Stimulated activated memory B cell treated with anti-CD40 and anti-IgM and Interleukin-4, amounts not matched to agents 10 μg/mL and 1 μg/mL and 100 μg/mL, for 72 hours (primary cell): Measurements from ENCODE around the gene TIPIN.
"Not testable (repeated sequence)": the region's sequence is repeated elsewhere in the genome, so short reads cannot be mapped to it uniquely, and the experiment has no call there.

Experiments
- ATAC-seq: fragments of 150-1000 bp; cut with Tn5 transposase; 2 replicates; pipeline ENCODE4 v1.10.0; 2021
- H3K27ac Mint-ChIP-seq: one replicate; pipeline ENCODE4 v1.8.0; 2022; ENCODE audit warnings: mild to moderate bottlenecking, mixed read lengths
- H3K27me3 Mint-ChIP-seq: one replicate; pipeline ENCODE4 v1.8.0; 2022; ENCODE audit warnings: mixed read lengths
- H3K36me3 Mint-ChIP-seq: one replicate; pipeline ENCODE4 v1.8.0; 2022; ENCODE audit warnings: mixed read lengths
- H3K4me1 Mint-ChIP-seq: one replicate; pipeline ENCODE4 v1.8.0; 2022; ENCODE audit warnings: mixed read lengths
- H3K4me3 Mint-ChIP-seq: one replicate; pipeline ENCODE4 v1.8.0; 2022; ENCODE audit warnings: mild to moderate bottlenecking, moderate library complexity, mixed read lengths
- H3K9me3 Mint-ChIP-seq: one replicate; pipeline ENCODE4 v1.8.0; 2022; ENCODE audit warnings: mixed read lengths

Gene TIPIN, protein sequence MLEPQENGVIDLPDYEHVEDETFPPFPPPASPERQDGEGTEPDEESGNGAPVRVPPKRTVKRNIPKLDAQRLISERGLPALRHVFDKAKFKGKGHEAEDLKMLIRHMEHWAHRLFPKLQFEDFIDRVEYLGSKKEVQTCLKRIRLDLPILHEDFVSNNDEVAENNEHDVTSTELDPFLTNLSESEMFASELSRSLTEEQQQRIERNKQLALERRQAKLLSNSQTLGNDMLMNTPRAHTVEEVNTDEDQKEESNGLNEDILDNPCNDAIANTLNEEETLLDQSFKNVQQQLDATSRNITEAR

DNA sequence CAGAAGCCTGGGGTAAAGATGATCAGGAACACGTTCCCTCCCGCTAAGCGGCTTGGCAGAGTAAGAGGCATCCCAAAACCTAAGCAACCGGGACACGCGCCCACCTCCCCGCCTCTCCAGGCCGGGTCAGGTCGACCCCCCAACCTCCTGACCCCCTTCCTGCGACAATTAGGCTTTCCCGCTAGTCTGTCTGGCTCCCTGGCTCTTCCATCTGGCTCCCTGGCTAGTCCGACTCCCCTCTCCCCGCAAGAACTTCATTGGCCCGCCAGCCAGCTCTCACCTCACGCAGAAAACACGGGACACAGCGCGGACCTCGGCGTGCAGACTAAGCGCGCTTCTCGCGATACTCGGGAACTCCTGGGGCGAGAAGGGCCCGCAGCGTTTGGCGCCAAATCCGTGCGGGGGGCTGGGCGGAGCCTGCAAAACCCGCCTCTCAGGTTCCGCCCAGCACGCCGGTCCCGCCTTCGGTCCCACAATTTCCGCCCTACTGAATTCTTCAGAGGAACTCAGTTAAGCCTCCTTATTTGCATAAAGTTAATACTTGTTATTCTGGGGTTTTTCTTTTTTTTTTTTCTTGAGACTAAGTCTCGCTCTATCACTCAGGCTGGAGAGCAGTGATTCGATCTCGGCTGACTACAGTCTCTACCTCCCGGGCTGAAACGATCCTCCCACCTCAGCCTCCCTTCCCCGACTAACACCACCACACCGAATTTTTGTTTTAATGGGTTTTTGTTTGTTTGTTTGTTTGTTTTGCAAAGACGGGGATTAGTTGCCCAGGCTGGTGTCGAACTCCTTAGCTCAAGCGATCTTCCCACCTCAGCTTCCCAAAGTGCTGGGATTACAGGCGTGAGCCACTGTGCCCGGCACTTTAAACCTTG, at the start of gene TIPIN:
Gene TIPIN, minus strand, starts transcription at position 327 of the 878 bp plus-strand sequence. CDS start 3,738 bp downstream, outside the sequence.
- no peaks in the 10 kb centered on the region for H3K27me3 Mint-ChIP-seq
- peak; percentile 98 for ATAC-seq
- H3K4me1 Mint-ChIP-seq: peaks cover 24% of the 10 kb centered on the region
- H3K36me3 Mint-ChIP-seq: peaks cover 11% of the 10 kb centered on the region
- peak within 1 kb of the TSS; percentile 93 for H3K27ac Mint-ChIP-seq
- no peaks in the 10 kb centered on the region for H3K9me3 Mint-ChIP-seq
- H3K4me3 Mint-ChIP-seq: peak within 1 kb of the TSS; percentile 97

DNA sequence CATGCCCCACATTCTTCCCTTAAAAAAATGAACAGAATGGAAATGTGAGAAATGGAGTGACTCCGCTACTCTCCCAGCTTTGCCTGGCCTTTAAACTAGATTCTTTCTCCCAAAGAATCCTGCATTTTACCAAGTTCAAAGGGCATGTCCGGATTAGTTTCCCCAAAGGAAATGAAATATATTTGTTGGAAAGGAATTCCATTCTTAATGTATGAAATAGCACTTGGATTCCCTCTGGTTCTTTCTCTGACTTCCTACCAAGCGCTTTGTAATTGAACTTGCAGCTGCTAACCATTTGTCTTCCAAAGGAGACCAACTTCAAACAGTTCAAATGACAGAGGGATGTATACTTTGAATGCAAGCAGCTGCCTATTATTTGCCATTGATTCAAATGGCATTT, 49.1 kb upstream of the TIPIN start:
- peaks cover 21% of the 10 kb centered on the region for H3K36me3 Mint-ChIP-seq
- no peaks in the 10 kb centered on the region for H3K9me3 Mint-ChIP-seq
- ATAC-seq: no peak
- H3K27ac Mint-ChIP-seq: no peak overlapping the region
- H3K27me3 Mint-ChIP-seq: no peaks in the 10 kb centered on the region
- no peak overlapping the region for H3K4me3 Mint-ChIP-seq
- peaks cover 90% of the 10 kb centered on the region for H3K4me1 Mint-ChIP-seq

DNA sequence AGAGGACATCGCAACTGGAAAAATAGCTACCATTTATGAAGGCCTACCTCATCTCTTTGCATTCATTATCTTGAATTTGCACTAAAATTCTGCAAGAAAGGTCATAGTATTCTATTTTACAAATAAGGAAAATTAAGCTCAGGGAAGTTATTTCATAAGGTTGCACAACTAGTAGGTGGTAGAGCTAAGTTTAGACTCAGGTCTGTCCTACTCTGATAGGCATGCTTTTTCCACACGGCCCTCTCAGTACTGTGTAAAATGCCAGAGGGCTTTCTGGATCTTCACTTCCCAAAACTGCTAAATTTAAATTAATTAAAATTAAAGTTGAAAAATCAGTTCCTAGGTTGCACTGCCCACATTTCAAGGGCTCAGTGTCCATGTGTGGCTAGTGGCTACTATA, 48.5 kb upstream of the TIPIN start:
- no peak for ATAC-seq
- H3K27ac Mint-ChIP-seq: no peak overlapping the region
- no peaks in the 10 kb centered on the region for H3K27me3 Mint-ChIP-seq
- H3K36me3 Mint-ChIP-seq: peaks cover 23% of the 10 kb centered on the region
- H3K4me3 Mint-ChIP-seq: peak overlapping the region; percentile 69
- peaks cover 90% of the 10 kb centered on the region for H3K4me1 Mint-ChIP-seq
- no peaks in the 10 kb centered on the region for H3K9me3 Mint-ChIP-seq

DNA sequence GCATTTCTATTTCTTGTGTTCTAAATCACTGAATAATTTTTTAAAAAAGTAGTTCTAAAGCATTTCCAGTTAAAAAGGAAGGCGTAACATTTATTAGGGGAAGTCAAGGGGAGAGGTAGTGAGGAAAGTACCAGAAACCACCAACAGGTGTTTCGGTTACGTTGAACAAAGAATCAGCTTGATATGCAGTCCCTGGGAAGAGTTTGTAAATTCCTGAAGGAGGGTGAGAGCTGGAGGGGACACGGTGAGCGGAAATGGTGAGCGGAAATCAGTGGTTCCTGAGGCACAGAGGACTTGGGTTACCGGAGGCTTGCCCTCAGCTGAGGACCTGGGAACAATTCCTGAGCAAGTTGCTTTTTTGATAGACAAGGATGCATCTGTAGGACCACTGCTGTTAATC, 48.0 kb upstream of the TIPIN start:
- ATAC-seq: no peak
- peaks cover 22% of the 10 kb centered on the region for H3K36me3 Mint-ChIP-seq
- no peaks in the 10 kb centered on the region for H3K27me3 Mint-ChIP-seq
- peaks cover 89% of the 10 kb centered on the region for H3K4me1 Mint-ChIP-seq
- H3K4me3 Mint-ChIP-seq: peak overlapping the region; percentile 69
- no peak overlapping the region for H3K27ac Mint-ChIP-seq
- H3K9me3 Mint-ChIP-seq: no peaks in the 10 kb centered on the region

DNA sequence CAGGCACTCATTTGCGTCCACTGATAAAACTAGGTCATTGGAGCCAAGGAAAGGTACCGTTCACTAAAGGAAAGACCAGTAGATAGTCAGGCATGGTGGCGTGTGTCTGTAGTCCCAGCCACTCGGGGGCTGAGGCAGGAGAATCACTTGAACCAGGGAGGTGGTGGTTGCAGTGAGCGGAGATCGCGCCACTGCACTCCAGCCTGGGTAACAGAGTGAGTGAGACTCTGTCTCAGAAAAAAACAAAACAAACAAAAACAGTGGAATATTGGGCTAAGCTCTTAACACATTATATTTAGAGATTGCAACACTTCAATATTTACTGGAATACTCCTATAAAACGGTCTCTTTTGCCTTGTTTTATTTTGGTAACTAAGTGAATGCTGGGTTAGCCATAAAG, 47.6 kb upstream of the TIPIN start:
- Mint-ChIP-seq H3K9me3 (no peaks in the 10 kb centered on the region), H3K4me1 (peaks cover 88% of the 10 kb centered on the region), H3K4me3 (no peak overlapping the region), H3K36me3 (peaks cover 25% of the 10 kb centered on the region), H3K27ac (no peak overlapping the region), H3K27me3 (no peaks in the 10 kb centered on the region)
- no peak for ATAC-seq

DNA sequence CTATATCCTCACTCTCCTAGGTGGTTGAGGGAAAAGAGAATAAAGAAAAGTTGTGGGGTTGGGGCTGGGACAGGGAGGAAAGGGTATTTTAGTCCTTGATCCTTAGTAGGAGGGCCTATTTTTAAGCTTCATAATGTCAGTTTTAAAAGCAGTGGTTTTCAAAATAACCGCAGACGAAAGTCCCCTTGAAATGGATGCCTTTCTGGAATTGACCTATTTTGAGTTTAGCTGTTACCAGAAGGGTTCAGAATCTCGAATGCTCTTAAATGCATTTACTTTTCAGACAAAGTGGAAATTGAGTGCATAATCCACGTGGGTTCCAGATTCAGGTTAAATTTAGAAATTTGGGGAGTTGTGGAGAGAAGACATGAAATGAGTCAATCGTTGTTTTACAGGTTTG, 46.8 kb upstream of the TIPIN start:
- Mint-ChIP-seq H3K4me1 (peaks cover 81% of the 10 kb centered on the region), H3K27ac (no peak overlapping the region), H3K36me3 (peaks cover 24% of the 10 kb centered on the region), H3K9me3 (no peaks in the 10 kb centered on the region), H3K27me3 (no peaks in the 10 kb centered on the region), H3K4me3 (no peak overlapping the region)
- ATAC-seq: no peak

DNA sequence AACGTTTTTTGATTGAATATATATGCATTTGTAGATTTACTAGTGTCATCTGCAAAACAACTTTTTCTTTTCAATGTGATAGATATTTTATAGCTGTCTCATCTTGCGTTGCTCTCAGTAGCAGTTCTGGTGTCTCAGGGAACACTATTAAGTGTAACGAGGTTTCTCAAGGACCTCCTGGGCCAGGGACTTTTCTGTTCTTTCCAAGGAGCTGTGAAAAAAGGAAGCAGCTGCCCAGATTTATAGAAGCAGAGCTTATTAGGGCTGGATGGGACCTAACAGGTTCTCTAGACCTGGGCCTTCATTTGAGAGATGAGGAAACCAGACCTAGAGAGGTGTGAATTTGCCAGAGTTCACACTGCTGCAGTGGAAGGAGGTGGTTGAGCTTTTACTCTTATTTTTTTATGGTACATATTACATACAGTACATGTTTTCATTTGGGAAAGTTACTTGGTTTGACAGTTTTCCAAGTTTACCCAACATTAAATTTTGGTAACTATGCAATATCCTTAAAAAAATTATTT, 46.3 kb upstream of the TIPIN start:
- H3K4me1 Mint-ChIP-seq: peaks cover 81% of the 10 kb centered on the region
- no peaks in the 10 kb centered on the region for H3K27me3 Mint-ChIP-seq
- peaks cover 29% of the 10 kb centered on the region for H3K36me3 Mint-ChIP-seq
- no peak for ATAC-seq
- H3K4me3 Mint-ChIP-seq: peak overlapping the region; percentile 12
- no peaks in the 10 kb centered on the region for H3K9me3 Mint-ChIP-seq
- H3K27ac Mint-ChIP-seq: no peak overlapping the region

DNA sequence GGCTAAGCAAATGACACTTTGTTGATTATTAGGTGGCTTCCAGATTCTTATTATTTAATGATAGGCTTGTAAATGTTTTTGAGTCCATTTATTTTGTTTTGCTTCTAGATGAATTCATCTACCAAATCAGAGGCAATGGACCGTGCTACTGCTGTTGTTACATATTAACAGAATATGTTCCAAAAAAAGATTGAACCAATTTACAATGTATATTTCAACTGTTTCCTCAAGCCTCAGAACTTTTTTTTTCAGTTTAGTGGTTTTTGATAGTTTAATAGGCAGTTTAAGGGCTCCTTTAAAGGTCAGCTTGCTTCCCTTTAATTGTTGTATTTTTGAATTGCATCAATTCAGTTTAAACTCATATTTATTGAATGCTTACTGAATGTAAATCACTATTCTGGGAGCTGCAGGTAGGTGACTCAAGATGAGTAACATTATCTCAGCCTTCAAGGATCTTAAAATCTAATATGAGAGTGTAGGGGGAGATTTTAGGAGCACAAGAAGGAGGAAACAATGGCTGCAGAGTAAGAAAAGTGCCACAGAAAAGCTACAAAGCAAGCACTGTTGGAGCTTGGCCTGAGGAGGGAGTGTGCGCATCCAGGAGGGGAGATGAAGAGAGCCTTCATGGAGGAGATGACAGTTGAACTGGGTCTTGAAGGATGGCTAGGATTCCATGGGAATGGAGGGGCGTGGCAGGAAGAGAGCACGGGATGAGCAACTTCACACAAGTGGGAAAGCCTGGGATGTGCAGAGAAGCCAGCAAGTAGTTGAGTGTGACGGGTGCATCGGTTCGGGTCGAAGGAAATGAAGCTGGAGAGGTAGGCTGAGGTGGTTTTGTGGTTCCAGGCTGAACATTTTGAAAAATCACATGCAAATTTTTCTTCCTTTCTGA, 44.9 kb upstream of the TIPIN start:
- Mint-ChIP-seq H3K4me3 (peak overlapping the region; percentile 36), H3K9me3 (no peaks in the 10 kb centered on the region), H3K27me3 (no peaks in the 10 kb centered on the region), H3K36me3 (peaks cover 28% of the 10 kb centered on the region), H3K4me1 (peaks cover 78% of the 10 kb centered on the region), H3K27ac (peak overlapping the region; percentile 22)
- ATAC-seq: no peak

DNA sequence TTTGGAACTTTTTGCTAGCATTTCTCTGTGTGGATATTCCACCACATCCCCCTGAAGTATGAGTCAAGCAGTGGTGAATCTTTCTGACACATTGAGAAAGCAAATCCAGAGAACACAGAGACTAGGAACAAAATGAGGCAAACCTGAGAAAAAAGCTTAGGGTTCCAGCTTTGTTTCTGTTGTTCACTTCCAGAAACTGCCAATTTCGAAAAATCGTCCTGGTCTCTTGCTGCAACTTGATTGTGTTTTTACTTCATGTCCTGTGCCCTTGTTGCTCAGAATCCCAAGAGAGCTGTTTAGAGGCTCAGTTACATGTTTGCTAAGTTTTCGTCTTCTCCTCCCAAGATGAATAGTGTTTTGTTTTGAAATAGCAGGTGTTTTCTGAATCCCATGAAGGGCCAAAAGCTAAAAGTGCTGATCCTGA, 43.9 kb upstream of the TIPIN start:
- no peak overlapping the region for H3K27ac Mint-ChIP-seq
- ATAC-seq: no peak
- H3K4me3 Mint-ChIP-seq: no peak overlapping the region
- peaks cover 31% of the 10 kb centered on the region for H3K36me3 Mint-ChIP-seq
- no peaks in the 10 kb centered on the region for H3K9me3 Mint-ChIP-seq
- H3K4me1 Mint-ChIP-seq: peaks cover 78% of the 10 kb centered on the region
- H3K27me3 Mint-ChIP-seq: no peaks in the 10 kb centered on the region

DNA sequence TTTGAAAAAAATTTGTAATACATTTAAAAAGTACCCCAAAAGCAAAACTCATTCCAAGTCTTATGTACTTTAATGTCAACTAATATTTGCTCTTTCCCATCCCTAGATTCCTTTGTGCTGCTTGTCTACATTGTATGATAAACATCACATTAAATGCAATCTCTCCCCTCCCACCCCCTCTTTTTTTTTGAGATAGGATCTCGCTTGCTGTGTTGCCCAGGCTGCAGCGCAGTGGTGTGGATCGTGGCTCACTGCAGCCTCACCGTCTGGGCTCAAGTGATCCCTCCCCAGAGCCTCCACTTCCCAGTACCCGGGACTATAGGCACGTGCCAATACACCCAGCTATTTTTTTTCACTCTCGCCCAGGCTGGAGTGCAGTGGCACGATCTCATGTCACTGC, 42.8 kb upstream of the TIPIN start:
- no peak overlapping the region for H3K4me3 Mint-ChIP-seq
- H3K27ac Mint-ChIP-seq: no peak overlapping the region
- H3K27me3 Mint-ChIP-seq: no peaks in the 10 kb centered on the region
- H3K4me1 Mint-ChIP-seq: peaks cover 82% of the 10 kb centered on the region
- H3K9me3 Mint-ChIP-seq: no peaks in the 10 kb centered on the region
- no peak for ATAC-seq
- peaks cover 34% of the 10 kb centered on the region for H3K36me3 Mint-ChIP-seq

DNA sequence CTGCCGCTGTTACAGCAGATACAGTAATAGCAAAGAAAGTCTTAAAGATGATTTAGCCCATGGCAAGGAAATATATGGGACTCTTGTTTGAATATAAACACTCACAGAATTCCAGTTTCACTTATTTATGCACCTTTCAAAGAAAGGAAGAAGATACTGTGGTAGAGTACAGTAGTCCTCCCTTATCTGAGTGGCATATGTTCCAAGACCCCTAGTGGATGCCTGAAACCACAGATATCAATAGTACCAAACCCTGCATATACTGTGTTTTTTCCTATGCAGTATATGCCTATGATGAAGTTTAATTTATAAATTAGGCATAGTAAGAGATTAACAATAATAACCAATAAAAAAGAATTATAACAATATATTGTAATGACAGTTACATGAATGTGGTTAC, 38.4 kb upstream of the TIPIN start:
- Mint-ChIP-seq H3K4me1 (peaks cover 82% of the 10 kb centered on the region), H3K27ac (no peak overlapping the region), H3K4me3 (no peak overlapping the region), H3K9me3 (no peaks in the 10 kb centered on the region), H3K36me3 (peaks cover 30% of the 10 kb centered on the region), H3K27me3 (no peaks in the 10 kb centered on the region)
- no peak for ATAC-seq

DNA sequence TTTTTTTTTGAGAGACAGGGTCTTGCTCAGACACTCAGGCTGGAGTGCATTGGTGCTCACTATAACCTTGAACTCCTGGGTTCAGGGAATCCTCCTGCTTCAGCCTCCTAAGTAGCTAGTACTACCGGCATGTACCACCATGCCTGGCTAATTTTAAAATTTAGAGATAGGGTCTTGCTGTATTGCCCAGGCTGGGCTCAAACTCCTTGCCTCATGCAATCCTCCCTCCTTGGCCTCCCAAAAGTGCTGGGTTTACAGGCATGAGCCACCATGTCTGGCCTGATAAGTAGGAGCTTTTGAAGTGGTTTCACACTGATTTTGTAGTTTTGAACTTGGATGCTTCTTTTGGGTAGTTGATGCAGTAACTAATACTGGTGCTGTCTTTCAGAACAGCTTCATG, 38.0 kb upstream of the TIPIN start:
- no peak overlapping the region for H3K4me3 Mint-ChIP-seq
- ATAC-seq: no peak
- H3K27ac Mint-ChIP-seq: no peak overlapping the region
- no peaks in the 10 kb centered on the region for H3K9me3 Mint-ChIP-seq
- no peaks in the 10 kb centered on the region for H3K27me3 Mint-ChIP-seq
- peaks cover 83% of the 10 kb centered on the region for H3K4me1 Mint-ChIP-seq
- H3K36me3 Mint-ChIP-seq: peaks cover 27% of the 10 kb centered on the region

DNA sequence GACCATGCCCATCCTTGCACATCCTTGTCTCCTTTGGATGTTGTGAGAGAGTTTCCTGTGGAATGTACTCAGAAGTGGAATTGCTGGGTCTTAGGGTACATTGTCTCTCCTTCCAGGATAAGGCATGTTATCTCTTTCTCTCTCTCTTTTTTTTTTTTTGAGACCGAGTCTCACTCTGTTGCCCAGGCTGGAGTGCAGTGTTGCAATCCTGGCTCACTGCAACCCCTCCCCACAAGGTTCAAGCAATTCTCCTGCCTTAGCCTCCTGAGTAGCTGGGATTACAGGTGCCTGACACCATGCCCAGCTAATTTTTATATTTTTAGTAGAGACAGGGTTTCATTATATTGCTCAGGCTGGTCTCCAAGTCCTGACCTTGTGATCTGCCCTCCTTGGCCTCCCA, 36.6 kb upstream of the TIPIN start:
- peaks cover 19% of the 10 kb centered on the region for H3K36me3 Mint-ChIP-seq
- not testable (repeated sequence) for H3K4me3 Mint-ChIP-seq, ATAC-seq, H3K9me3 Mint-ChIP-seq, H3K27me3 Mint-ChIP-seq
- peak overlapping the region; percentile 27 for H3K27ac Mint-ChIP-seq
- H3K4me1 Mint-ChIP-seq: peaks cover 90% of the 10 kb centered on the region

DNA sequence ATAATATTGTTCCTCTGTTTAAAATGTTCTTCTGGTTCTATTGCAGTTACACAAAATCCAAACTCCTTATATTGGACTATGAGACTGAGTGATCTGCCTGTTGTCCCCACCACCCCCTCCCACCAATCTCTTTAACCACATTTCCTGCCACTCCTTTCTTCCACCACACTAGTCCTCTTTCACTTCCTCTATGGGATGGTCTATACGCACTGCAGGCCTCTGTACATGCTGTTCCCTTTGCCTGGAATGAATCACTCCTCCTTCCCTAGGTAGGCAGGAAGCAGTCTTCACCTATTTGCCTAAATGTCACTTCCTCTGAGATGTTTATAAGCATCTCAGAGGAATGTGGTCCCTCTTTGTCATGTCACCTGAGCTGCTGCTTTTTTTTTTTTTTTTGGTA, 34.2 kb upstream of the TIPIN start:
- H3K36me3 Mint-ChIP-seq: peaks cover 11% of the 10 kb centered on the region
- no peaks in the 10 kb centered on the region for H3K27me3 Mint-ChIP-seq
- H3K4me1 Mint-ChIP-seq: peaks cover 92% of the 10 kb centered on the region
- no peak overlapping the region for H3K4me3 Mint-ChIP-seq
- ATAC-seq: peak; percentile 35
- no peaks in the 10 kb centered on the region for H3K9me3 Mint-ChIP-seq
- peak overlapping the region; percentile 47 for H3K27ac Mint-ChIP-seq

DNA sequence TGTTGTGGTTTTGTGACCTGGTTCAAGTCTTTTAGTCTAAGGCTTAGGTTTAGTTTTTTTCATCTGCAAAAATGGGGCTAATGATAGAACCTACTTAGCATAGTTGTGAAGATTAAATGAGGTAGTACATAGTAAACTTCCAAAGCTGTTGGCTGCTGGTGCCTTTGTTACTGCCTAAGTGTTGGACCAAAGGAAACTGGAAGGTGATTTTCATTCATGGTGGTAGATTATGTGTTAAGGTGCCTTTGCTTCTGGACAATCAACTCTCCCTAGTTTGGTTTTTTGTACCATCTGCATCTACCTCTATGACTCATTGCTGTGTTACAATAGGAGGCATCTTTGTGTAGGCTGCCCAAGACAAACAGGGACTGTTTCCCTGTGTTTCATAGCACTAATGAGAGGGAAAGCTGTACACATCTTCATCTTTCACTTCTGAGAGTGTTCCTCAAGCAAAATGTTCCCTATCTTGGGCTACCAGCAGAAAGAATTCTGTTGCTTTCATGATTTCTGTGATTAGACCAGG, 33.4 kb upstream of the TIPIN start:
- H3K4me3 Mint-ChIP-seq: no peak overlapping the region
- peaks cover 8% of the 10 kb centered on the region for H3K36me3 Mint-ChIP-seq
- H3K4me1 Mint-ChIP-seq: peaks cover 92% of the 10 kb centered on the region
- ATAC-seq: no peak
- H3K27ac Mint-ChIP-seq: peak overlapping the region; percentile 47
- no peaks in the 10 kb centered on the region for H3K27me3 Mint-ChIP-seq
- H3K9me3 Mint-ChIP-seq: no peaks in the 10 kb centered on the region
